Measurements from ENCODE around the gene SLC35F3. TPM values are rescaled to one million over a fixed set of nuclear protein-coding genes. Genes with fewer than 3 reads are reported as not detected.
A peak's percentile ranks its signal among the peaks of the same experiment; 100 is the strongest.

SLC35F3 gene
- total RNA-seq, 1 experiment from 2014 or later: 3.3 TPM

- ChIA-PET CTCF (interaction anchor here (0.6 to 2.0 kb wide), 7 partner anchors 10 to 694 kb away, joined by 3 to 11 read pairs (median 3); no protein-coding TSS in a partner anchor), POLR2A (interaction anchor here (1.0 kb wide), 2 partner anchors 15 to 38 kb away, joined by 3 to 4 read pairs; no protein-coding TSS in a partner anchor)
- intact Hi-C loops (cut with micrococcal nuclease): no loop called here
- H3K4me3 Mint-ChIP-seq (ENCODE audit: unreplicated experiment): no peak overlapping the region
- no peaks in the 10 kb centered on the region for H3K9me3 Mint-ChIP-seq (ENCODE audit: unreplicated experiment)
- DNase-seq (ENCODE audit: unreplicated experiment): no peak
- H3K27ac Mint-ChIP-seq (ENCODE audit: low read depth, unreplicated experiment): peak overlapping the region; percentile 17
- no peak for TF ChIP-seq CTCF (IDR thresholded peaks at IDR 0.05; ENCODE audit: unreplicated experiment)
- H3K4me1 Mint-ChIP-seq (ENCODE audit: insufficient read depth, unreplicated experiment): peaks cover 15% of the 10 kb centered on the region
- no peaks in the 10 kb centered on the region for H3K27me3 Mint-ChIP-seq (ENCODE audit: insufficient read depth, unreplicated experiment)
- no TSS peak for BruUV-seq (replicated peaks)
- no peaks in the 10 kb centered on the region for H3K36me3 Mint-ChIP-seq (ENCODE audit: insufficient read depth, unreplicated experiment)
Observed at GRCh38 chr1:234134878-234135277, 230.4 kb downstream of the SLC35F3 start.

- BruUV-seq (replicated peaks): no TSS peak
- Mint-ChIP-seq H3K27me3 (ENCODE audit: insufficient read depth, unreplicated experiment) (no peaks in the 10 kb centered on the region), H3K4me3 (ENCODE audit: unreplicated experiment) (no peak overlapping the region), H3K36me3 (ENCODE audit: insufficient read depth, unreplicated experiment) (no peaks in the 10 kb centered on the region), H3K27ac (ENCODE audit: low read depth, unreplicated experiment) (no peak overlapping the region), H3K9me3 (ENCODE audit: unreplicated experiment) (no peaks in the 10 kb centered on the region), H3K4me1 (ENCODE audit: insufficient read depth, unreplicated experiment) (peaks cover 15% of the 10 kb centered on the region)
- TF ChIP-seq CTCF (IDR thresholded peaks at IDR 0.05; ENCODE audit: unreplicated experiment): no peak
- POLR2A ChIA-PET: interaction anchor here (1.0 to 1.1 kb wide), 3 partner anchors 37 to 285 kb away, joined by 3 to 4 read pairs (median 4); partner anchors contain the start of gene COA6
- intact Hi-C loops (cut with micrococcal nuclease): no loop called here
- DNase-seq (ENCODE audit: unreplicated experiment): no peak
- CTCF ChIA-PET: interaction anchor here (0.6 to 3.0 kb wide), 8 partner anchors 18 to 694 kb away, joined by 3 to 17 read pairs (median 3); no protein-coding TSS in a partner anchor
Observed at GRCh38 chr1:234135501-234135900, 231.0 kb downstream of the SLC35F3 start.

GRCh38 chr1:234136073-234136472, 231.6 kb downstream of the SLC35F3 start:
- Mint-ChIP-seq H3K9me3 (ENCODE audit: unreplicated experiment) (no peaks in the 10 kb centered on the region), H3K27me3 (ENCODE audit: insufficient read depth, unreplicated experiment) (no peaks in the 10 kb centered on the region), H3K27ac (ENCODE audit: low read depth, unreplicated experiment) (no peak overlapping the region), H3K4me1 (ENCODE audit: insufficient read depth, unreplicated experiment) (peaks cover 15% of the 10 kb centered on the region), H3K36me3 (ENCODE audit: insufficient read depth, unreplicated experiment) (no peaks in the 10 kb centered on the region), H3K4me3 (ENCODE audit: unreplicated experiment) (no peak overlapping the region)
- BruUV-seq (replicated peaks): no TSS peak
- intact Hi-C loops (cut with micrococcal nuclease): no loop called here
- ChIA-PET POLR2A (interaction anchor here (0.8 to 1.1 kb wide), 3 partner anchors 237 to 286 kb away, joined by 3 to 4 read pairs (median 3); partner anchors contain the start of gene COA6), CTCF (interaction anchor here (0.6 to 3.0 kb wide), 7 partner anchors 18 to 1358 kb away, joined by 3 to 17 read pairs (median 3); no protein-coding TSS in a partner anchor)
- no peak for DNase-seq (ENCODE audit: unreplicated experiment)
- TF ChIP-seq CTCF (IDR thresholded peaks at IDR 0.05; ENCODE audit: unreplicated experiment): no peak

GRCh38 chr1:234139966-234140365, 235.5 kb downstream of the SLC35F3 start:
- H3K4me3 Mint-ChIP-seq (ENCODE audit: unreplicated experiment): no peak overlapping the region
- H3K9me3 Mint-ChIP-seq (ENCODE audit: unreplicated experiment): peaks cover 12% of the 10 kb centered on the region
- intact Hi-C loops (cut with micrococcal nuclease): no loop called here
- ChIA-PET POLR2A (no interaction called here), CTCF (interaction anchor here (2.0 to 2.4 kb wide), 3 partner anchors 14 to 187 kb away, joined by 7 to 9 read pairs (median 9); no protein-coding TSS in a partner anchor)
- TF ChIP-seq CTCF (IDR thresholded peaks at IDR 0.05; ENCODE audit: unreplicated experiment): no peak
- peak overlapping the region; percentile 11 for H3K27ac Mint-ChIP-seq (ENCODE audit: low read depth, unreplicated experiment)
- BruUV-seq (replicated peaks): no TSS peak
- no peaks in the 10 kb centered on the region for H3K36me3 Mint-ChIP-seq (ENCODE audit: insufficient read depth, unreplicated experiment)
- H3K4me1 Mint-ChIP-seq (ENCODE audit: insufficient read depth, unreplicated experiment): peaks cover 6% of the 10 kb centered on the region
- no peaks in the 10 kb centered on the region for H3K27me3 Mint-ChIP-seq (ENCODE audit: insufficient read depth, unreplicated experiment)
- DNase-seq (ENCODE audit: unreplicated experiment): peak; percentile 98
